ENCODE results near the gene CLGN.

The CLGN gene

GRCh38 chr4:140382732-140383131 lies 44.7 kb downstream of the CLGN start:
- no peak for DNase-seq (ENCODE audit: low spot score)

- no peak for DNase-seq (ENCODE audit: low spot score)
Measured at GRCh38 chr4:140374130-140374477, 53.3 kb downstream of the CLGN start.

- peak; percentile 96 for DNase-seq (ENCODE audit: low spot score)
Measured at GRCh38 chr4:140373328-140374129, 53.9 kb downstream of the CLGN start, which contains the start of gene SCOC. TSS of gene SCOC (plus strand) at chr4:140373646. CDS start at chr4:140379171, 5,525 bp downstream.

GRCh38 chr4:140372751-140373327 lies 54.6 kb downstream of the CLGN start:
- DNase-seq (ENCODE audit: low spot score) = no peak

- no peak for DNase-seq (ENCODE audit: low spot score)
Measured at GRCh38 chr4:140368686-140369085, 58.8 kb downstream of the CLGN start.

GRCh38 chr4:140367738-140368137 lies 59.7 kb downstream of the CLGN start:
- no peak for DNase-seq (ENCODE audit: low spot score)

GRCh38 chr4:140363558-140363957 lies 63.9 kb downstream of the CLGN start:
- DNase-seq (ENCODE audit: low spot score) = no peak

GRCh38 chr4:140363051-140363450 lies 64.4 kb downstream of the CLGN start:
- DNase-seq (ENCODE audit: low spot score) = peak; percentile 17

- DNase-seq (ENCODE audit: low spot score) = no peak
Measured at GRCh38 chr4:140361099-140361498, 66.3 kb downstream of the CLGN start.

- DNase-seq (ENCODE audit: low spot score) = peak; percentile 42
Measured at GRCh38 chr4:140359562-140360427, 67.7 kb downstream of the CLGN start.

GRCh38 chr4:140358281-140358680 lies 69.2 kb downstream of the CLGN start:
- no peak for DNase-seq (ENCODE audit: low spot score)

GRCh38 chr4:140357868-140358267 lies 69.6 kb downstream of the CLGN start:
- DNase-seq (ENCODE audit: low spot score) = no peak

GRCh38 chr4:140355288-140355687 lies 72.2 kb downstream of the CLGN start:
- DNase-seq (ENCODE audit: low spot score) = no peak

GRCh38 chr4:140353786-140354185 lies 73.7 kb downstream of the CLGN start:
- no peak for DNase-seq (ENCODE audit: low spot score)

GRCh38 chr4:140351093-140352075 lies 76.1 kb downstream of the CLGN start:
- DNase-seq (ENCODE audit: low spot score) = no peak

GRCh38 chr4:140349816-140350215 lies 77.6 kb downstream of the CLGN start:
- no peak for DNase-seq (ENCODE audit: low spot score)

GRCh38 chr4:140346136-140346535 lies 81.3 kb downstream of the CLGN start:
- no peak for DNase-seq (ENCODE audit: low spot score)

GRCh38 chr4:140344621-140345020 lies 82.8 kb downstream of the CLGN start:
- DNase-seq (ENCODE audit: low spot score) = no peak

GRCh38 chr4:140344101-140344500 lies 83.3 kb downstream of the CLGN start:
- no peak for DNase-seq (ENCODE audit: low spot score)

GRCh38 chr4:140343303-140343702 lies 84.1 kb downstream of the CLGN start:
- DNase-seq (ENCODE audit: low spot score) = peak; percentile 9

- no peak for DNase-seq (ENCODE audit: low spot score)
Measured at GRCh38 chr4:140342620-140343019, 84.8 kb downstream of the CLGN start.
